Lung (tissue), 12 donors: Measurements from ENCODE around the gene TYSND1. TPM values are rescaled to one million over a fixed set of nuclear protein-coding genes. Genes with fewer than 3 reads are reported as not detected.

Experiments used
- ATAC-seq: fragments of 200-7000 bp; cut with Tn5 transposase; one replicate; pipeline ENCODE4 v1.9.1; 2020; ENCODE audit warnings: moderate number of reproducible peaks; ENCODE audit not compliant: insufficient read depth, low FRiP score
- DNase-seq, 3 donors: peaks; one replicate each; pipeline ENCODE4 v3.0.0-alpha.2; 2013 to 2017
- H3K27ac ChIP-seq, 2 donors: one replicate each; pipeline ENCODE4 v1.5.1; 2013; ENCODE audit warnings: mild to moderate bottlenecking in 2 of 2, moderate library complexity in 2 of 2, control low read depth in 1 of 2, inconsistent platforms in 1 of 2, low read depth in 1 of 2, low read length in 1 of 2
- H3K27me3 ChIP-seq, 3 donors: one replicate each; pipeline ENCODE4 v1.5.1; 2013; ENCODE audit warnings: low read length in 2 of 3; ENCODE audit not compliant: control insufficient read depth in 3 of 3, insufficient read depth in 3 of 3
- H3K36me3 ChIP-seq, 4 donors: one replicate each; pipeline ENCODE4 v1.5.1; 2013; ENCODE audit warnings: low read length in 4 of 4, mild to moderate bottlenecking in 1 of 4, moderate library complexity in 1 of 4; ENCODE audit not compliant: control insufficient read depth in 4 of 4, insufficient read depth in 4 of 4
- H3K4me1 ChIP-seq, 5 donors: one replicate each; pipeline ENCODE4 v1.5.1; 2013; ENCODE audit warnings: low read length in 5 of 5, mild to moderate bottlenecking in 2 of 5, moderate library complexity in 1 of 5; ENCODE audit not compliant: control insufficient read depth in 5 of 5, insufficient read depth in 5 of 5
- H3K4me3 ChIP-seq: one replicate; pipeline ENCODE4 v1.5.1; 2013; ENCODE audit warnings: mild to moderate bottlenecking, control low read depth, moderate library complexity
- H3K9ac ChIP-seq, 2 donors: one replicate each; pipeline ENCODE4 v1.5.1; 2013; ENCODE audit warnings: low read length in 2 of 2, control low read depth in 1 of 2; ENCODE audit not compliant: insufficient read depth in 1 of 2
- H3K9me3 ChIP-seq, 4 donors: one replicate each; pipeline ENCODE4 v1.5.1; 2013; ENCODE audit warnings: low read length in 3 of 4, mild to moderate bottlenecking in 1 of 4, moderate library complexity in 1 of 4; ENCODE audit not compliant: control insufficient read depth in 4 of 4, insufficient read depth in 3 of 4
- CTCF ChIP-seq: IDR thresholded peaks from 2 replicates; pipeline ENCODE4 v1.5.1; 2012; ENCODE audit warnings: mild to moderate bottlenecking; ENCODE audit errors: control extremely low read depth, extremely low read depth
- WGBS, 2 donors: extraction: QIAGEN DNeasy Blood & Tissue Kit; methylation state at CpG; one replicate each; pipeline ENCODE4 v1.1.7; 2013; 5-methylcytosine and 5-hydroxymethylcytosine counted together
- polyA plus RNA-seq, 2 donors: library from polyadenylated mRNA; stranded (reverse); fragments of 200-250 nt; gene quantifications; one replicate each; pipeline ENCODE4 v1.2.1, GENCODE V29; 2013
- total RNA-seq, 2 donors: library from RNA; depleted of rRNA in 1 of 2; stranded (reverse); fragments of >200 nt in 1 of 2; gene quantifications; one replicate each; pipeline ENCODE4 v1.2.1, GENCODE V29; 2014 to 2021
- donor health status: control.
- donor health status: control.
- donor health status: Bipolar disorder and iron deficiency.
- donor health status: healthy.
- donor health status: DM: yes; HTN: yes; CAD: no.

TYSND1 gene
- total and polyA plus RNA-seq, 4 donors = 7.5 to 14.9 (median 9.9) TPM

GRCh38 chr10:70169649-70170364, 23.3 kb upstream of the TYSND1 start:
- peak in 1 of 3 donors; percentile 29 for DNase-seq
- 1 to 2% methylated on average over 40 of the region's 40 CpGs for WGBS, 2 donors
- Histone ChIP-seq H3K27ac (peak overlapping the region; percentile 76 to 90), H3K9ac (peak overlapping the region; percentile 98), H3K9me3 (no peaks in the 10 kb centered on the region), H3K36me3 (peaks cover 0 to 9% (median 4%) of the 10 kb centered on the region in 4 donors), H3K27me3 (no peaks in the 10 kb centered on the region), H3K4me1 (peaks cover 0 to 12% (median 3%) of the 10 kb centered on the region in 5 donors), H3K4me3 (peak overlapping the region; percentile 88)
- no peak for TF ChIP-seq CTCF
- peak; percentile 8 for ATAC-seq

- Histone ChIP-seq H3K27me3 (no peaks in the 10 kb centered on the region), H3K4me3 (no peak overlapping the region), H3K27ac (no peak overlapping the region), H3K4me1 (peaks cover 0 to 12% (median 3%) of the 10 kb centered on the region in 5 donors), H3K9me3 (no peaks in the 10 kb centered on the region), H3K36me3 (peaks cover 0 to 9% (median 4%) of the 10 kb centered on the region in 4 donors), H3K9ac (peak overlapping the region in 1 of 2 donors; percentile 98)
- no peak for ATAC-seq
- WGBS, 2 donors = 16 to 17% methylated on average over 2 of the region's 2 CpGs
- DNase-seq = no peak
- no peak for TF ChIP-seq CTCF
These were observed 22.5 kb upstream of the TYSND1 start for GRCh38 chr10:70169011-70169410.

GRCh38 chr10:70167246-70167645, 20.7 kb upstream of the TYSND1 start:
- H3K27ac ChIP-seq = no peak overlapping the region
- H3K9me3 ChIP-seq = no peaks in the 10 kb centered on the region
- peaks cover 0 to 9% (median 4%) of the 10 kb centered on the region in 4 donors for H3K36me3 ChIP-seq
- no peaks in the 10 kb centered on the region for H3K27me3 ChIP-seq
- TF ChIP-seq CTCF = no peak
- 86 to 94% methylated on average over 7 of the region's 7 CpGs for WGBS, 2 donors
- no peak overlapping the region for H3K9ac ChIP-seq
- DNase-seq (no peak), ATAC-seq (no peak)
- no peak overlapping the region for H3K4me3 ChIP-seq
- H3K4me1 ChIP-seq = peaks cover 0 to 21% (median 3%) of the 10 kb centered on the region in 5 donors

- ATAC-seq (no peak), DNase-seq (no peak)
- TF ChIP-seq CTCF = no peak
- 77 to 87% methylated on average over 3 of the region's 3 CpGs for WGBS, 2 donors
- H3K27me3 ChIP-seq = no peaks in the 10 kb centered on the region
- H3K4me1 ChIP-seq = peaks cover 0 to 21% (median 3%) of the 10 kb centered on the region in 5 donors
- H3K4me3 ChIP-seq = no peak overlapping the region
- peaks cover 0 to 9% (median 4%) of the 10 kb centered on the region in 4 donors for H3K36me3 ChIP-seq
- H3K9me3 ChIP-seq = no peaks in the 10 kb centered on the region
- H3K9ac ChIP-seq = no peak overlapping the region
- no peak overlapping the region for H3K27ac ChIP-seq
These were observed 19.9 kb upstream of the TYSND1 start for GRCh38 chr10:70166394-70166793.
